ENCODE results near the gene ALOX15B. TPM values are rescaled to one million over a fixed set of nuclear protein-coding genes. Genes with fewer than 3 reads are reported as not detected.

ALOX15B gene
- polyA plus RNA-seq, 3 donors, result 1.7 to 2.8 (median 2.0) TPM

GRCh38 chr17:8087075-8087951 lies 48.5 kb downstream of the ALOX15B start, which contains the start of gene ALOX12B:
ALOX12B (minus strand) TSS chr17:8087716; CDS start chr17:8087442, 274 bp downstream.
- peaks cover 3% of the 10 kb centered on the region for H3K4me1 Mint-ChIP-seq
- DNase-seq, result no peak
- no peak within 1 kb of the TSS for H3K27ac Mint-ChIP-seq

GRCh38 chr17:8087952-8088230 lies 49.0 kb downstream of the ALOX15B start:
- H3K27me3 ChIP-seq (ENCODE audit: control insufficient read depth in 2 of 2, insufficient read depth in 2 of 2, low read length in 2 of 2), result peaks cover 0 to 5% of the 10 kb centered on the region in 2 donors
- Mint-ChIP-seq H3K27ac (no peak overlapping the region), H3K27me3 (ENCODE audit: low read depth in 3 of 3) (peaks cover 25 to 54% (median 27%) of the 10 kb centered on the region in 3 donors), H3K4me1 (peaks cover 3% of the 10 kb centered on the region), H3K36me3 (no peaks in the 10 kb centered on the region), H3K4me3 (no peak overlapping the region), H3K9me3 (peaks cover 0 to 4% (median 0%) of the 10 kb centered on the region in 7 donors)
- H3K4me1 ChIP-seq (ENCODE audit: control insufficient read depth in 1 of 2, insufficient read depth in 2 of 2, low read length in 2 of 2), result no peaks in the 10 kb centered on the region
- no peaks in the 10 kb centered on the region for H4K20me1 ChIP-seq (ENCODE audit: insufficient read depth, low read length)
- H3K9ac ChIP-seq (ENCODE audit: insufficient read depth, low read length, poor library complexity, severe bottlenecking), result no peak overlapping the region
- DNase-seq, result no peak
- TF ChIP-seq CTCF (IDR thresholded peaks at IDR 0.05), result no peak
- no peak overlapping the region for H2AFZ ChIP-seq (ENCODE audit: insufficient read depth, low read depth, low read length, poor library complexity, severe bottlenecking)
- H3K4me2 ChIP-seq (replicated peaks; ENCODE audit: extremely low read depth, low read length, poor library complexity, severe bottlenecking), result no peak overlapping the region
- intact Hi-C loops (cut with micrococcal nuclease), result no loop called here
- H3K4me3 ChIP-seq (replicated peaks in 1 of 3; ENCODE audit: low read depth in 2 of 3, low read length in 3 of 3), result no peak overlapping the region
- no peaks in the 10 kb centered on the region for H3K9me3 ChIP-seq (replicated peaks in 1 of 2; ENCODE audit: control insufficient read depth in 1 of 2, insufficient read depth in 1 of 2, low read length in 2 of 2)
- no peaks in the 10 kb centered on the region for H3K36me3 ChIP-seq (replicated peaks in 1 of 2; ENCODE audit: control insufficient read depth in 1 of 2, insufficient read depth in 2 of 2, low read length in 2 of 2)
- H3K79me2 ChIP-seq (ENCODE audit: insufficient read depth, low read length), result no peaks in the 10 kb centered on the region
- no peak overlapping the region for H3K27ac ChIP-seq (ENCODE audit: low read depth in 1 of 2, low read length in 2 of 2)
- WGBS (ENCODE audit: insufficient coverage), result 79% methylated on average over 2 of the region's 5 CpGs

More at GRCh38 chr17:8087075-8087951, 48.5 kb downstream of the ALOX15B start, which contains the start of gene ALOX12B:
- Mint-ChIP-seq H3K9me3 (peaks cover 0 to 4% (median 0%) of the 10 kb centered on the region in 7 donors), H3K36me3 (no peaks in the 10 kb centered on the region), H3K27me3 (ENCODE audit: low read depth in 3 of 3) (peaks cover 24 to 50% (median 27%) of the 10 kb centered on the region in 3 donors), H3K4me3 (peak within 1 kb of the TSS in 1 of 2 donors; percentile 47)
- Histone ChIP-seq H3K4me3 (replicated peaks in 1 of 3; ENCODE audit: low read depth in 2 of 3, low read length in 3 of 3) (no peak within 1 kb of the TSS), H3K79me2 (ENCODE audit: insufficient read depth, low read length) (no peaks in the 10 kb centered on the region), H3K9ac (ENCODE audit: insufficient read depth, low read length, poor library complexity, severe bottlenecking) (no peak within 1 kb of the TSS), H3K4me2 (replicated peaks; ENCODE audit: extremely low read depth, low read length, poor library complexity, severe bottlenecking) (no peak within 1 kb of the TSS), H3K27me3 (ENCODE audit: control insufficient read depth in 2 of 2, insufficient read depth in 2 of 2, low read length in 2 of 2) (peaks cover 0 to 5% of the 10 kb centered on the region in 2 donors), H3K4me1 (ENCODE audit: control insufficient read depth in 1 of 2, insufficient read depth in 2 of 2, low read length in 2 of 2) (no peaks in the 10 kb centered on the region), H3K9me3 (replicated peaks in 1 of 2; ENCODE audit: control insufficient read depth in 1 of 2, insufficient read depth in 1 of 2, low read length in 2 of 2) (no peaks in the 10 kb centered on the region), H3K36me3 (replicated peaks in 1 of 2; ENCODE audit: control insufficient read depth in 1 of 2, insufficient read depth in 2 of 2, low read length in 2 of 2) (no peaks in the 10 kb centered on the region), H2AFZ (ENCODE audit: insufficient read depth, low read depth, low read length, poor library complexity, severe bottlenecking) (no peak within 1 kb of the TSS), H4K20me1 (ENCODE audit: insufficient read depth, low read length) (no peaks in the 10 kb centered on the region), H3K27ac (ENCODE audit: low read depth in 1 of 2, low read length in 2 of 2) (no peak within 1 kb of the TSS)
- intact Hi-C loops (cut with micrococcal nuclease), result no loop called here
- TF ChIP-seq CTCF (IDR thresholded peaks at IDR 0.05), result no peak
- WGBS (ENCODE audit: insufficient coverage), result 93% methylated on average over 18 of the region's 20 CpGs
